ENCODE results near the gene LYAR. TPM values are rescaled to one million over a fixed set of nuclear protein-coding genes. Genes with fewer than 3 reads are reported as not detected.
A peak's percentile ranks its signal among the peaks of the same experiment; 100 is the strongest.

The LYAR gene
- total and polyA plus RNA-seq, 2 experiments from 2014 or later: 44.0 to 105 TPM

GRCh38 chr4:4339504-4340085, 49.6 kb upstream of the LYAR start:
- Mint-ChIP-seq H3K27ac (no peak overlapping the region), H3K4me1 (no peaks in the 10 kb centered on the region; the same call in 2 of the 3 replicates), H3K36me3 (ENCODE audit: low read depth) (no peaks in the 10 kb centered on the region; the same call in 1 of the 3 replicates), H3K4me3 (no peak overlapping the region), H3K27me3 (ENCODE audit: insufficient read depth, low read depth, poor library complexity) (peaks cover 7% of the 10 kb centered on the region), H3K9me3 (peaks cover 7% of the 10 kb centered on the region)
- no peaks in the 10 kb centered on the region for H3K79me2 ChIP-seq (replicated peaks; ENCODE audit: insufficient read depth)
- no peaks in the 10 kb centered on the region for H3F3A ChIP-seq (replicated peaks; ENCODE audit: low read depth)
- no peak overlapping the region for H3K4me3 ChIP-seq
- ATAC-seq (peak; percentile 24; the same call in 1 of the 3 replicates), DNase-seq (ENCODE audit: low spot score) (no peak)
- no peak for TF ChIP-seq STAT1 (IDR thresholded peaks at IDR 0.05; ENCODE audit: unreplicated experiment)
- H3K36me3 ChIP-seq (ENCODE audit: insufficient read depth): no peaks in the 10 kb centered on the region
- H3K4me2 ChIP-seq: no peak overlapping the region
- H2AFZ ChIP-seq: no peak overlapping the region
- H4K20me1 ChIP-seq (replicated peaks; ENCODE audit: insufficient read depth): no peaks in the 10 kb centered on the region
- no peaks in the 10 kb centered on the region for H3K4me1 ChIP-seq (ENCODE audit: insufficient read depth)
- no peak overlapping the region for H3K27ac ChIP-seq (ENCODE audit: low read depth)
- H3K27me3 ChIP-seq (ENCODE audit: insufficient read depth): no peaks in the 10 kb centered on the region
- no peaks in the 10 kb centered on the region for H3K9me2 ChIP-seq (ENCODE audit: insufficient read depth)

- H3K9me3 Mint-ChIP-seq: peaks cover 12% of the 10 kb centered on the region
- ATAC-seq: no peak
- no peaks in the 10 kb centered on the region for H3K36me3 ChIP-seq (ENCODE audit: insufficient read depth)
- no peaks in the 10 kb centered on the region for H3K27me3 ChIP-seq (ENCODE audit: insufficient read depth)
- no peaks in the 10 kb centered on the region for H3K9me2 ChIP-seq (ENCODE audit: insufficient read depth)
- no peaks in the 10 kb centered on the region for H4K20me1 ChIP-seq (replicated peaks; ENCODE audit: insufficient read depth)
- no peaks in the 10 kb centered on the region for H3K79me2 ChIP-seq (replicated peaks; ENCODE audit: insufficient read depth)
- DNase-seq (ENCODE audit: low spot score): no peak
- no peaks in the 10 kb centered on the region for H3F3A ChIP-seq (replicated peaks; ENCODE audit: low read depth)
- no peak for TF ChIP-seq ZNF331 (CRISPR knock-in tag; IDR thresholded peaks at IDR 0.05; ENCODE audit: low read depth)
- no peak for TF ChIP-seq CTCF (conservative IDR thresholded peaks at IDR 0.05; ENCODE audit: low read depth in 2 of 2)
- no peak for TF ChIP-seq ZNF462 (CRISPR knock-in tag; IDR thresholded peaks at IDR 0.05)
- TF ChIP-seq STAT1 (IDR thresholded peaks at IDR 0.05; ENCODE audit: unreplicated experiment): no peak
- no peak for TF ChIP-seq REST (IDR thresholded peaks at IDR 0.05; ENCODE audit: unreplicated experiment)
- TF ChIP-seq POLR2AphosphoS5 (IDR thresholded peaks at IDR 0.05; ENCODE audit: low read depth): no peak
- H3K4me1 Mint-ChIP-seq: no peaks in the 10 kb centered on the region; the same call in 2 of the 3 replicates
- no peaks in the 10 kb centered on the region for H3K4me1 ChIP-seq (ENCODE audit: insufficient read depth)
- no peak overlapping the region for H3K27ac Mint-ChIP-seq
- no peak overlapping the region for H3K4me3 Mint-ChIP-seq
- no peak overlapping the region for H3K27ac ChIP-seq (ENCODE audit: low read depth)
- H3K36me3 Mint-ChIP-seq (ENCODE audit: low read depth): no peaks in the 10 kb centered on the region; the same call in 1 of the 3 replicates
- H3K4me2 ChIP-seq: no peak overlapping the region
- peaks cover 8% of the 10 kb centered on the region for H3K27me3 Mint-ChIP-seq (ENCODE audit: insufficient read depth, low read depth, poor library complexity)
- no peak overlapping the region for H3K4me3 ChIP-seq
- H2AFZ ChIP-seq: no peak overlapping the region
Observed at GRCh38 chr4:4338210-4339001, 48.5 kb upstream of the LYAR start.

Data from GM23338 (cell line).